ENCODE results near the gene FAM210B.

- no peak for TF ChIP-seq CTCF (IDR thresholded peaks at IDR 0.05; ENCODE audit: insufficient read depth, low read length, poor library complexity, severe bottlenecking)
- TF ChIP-seq EZH2phosphoT487 (conservative IDR thresholded peaks at IDR 0.05; ENCODE audit: low read length), result no peak
These were observed 23.9 kb downstream of the FAM210B start for GRCh38 chr20:56382696-56383095.
